HG03575 (cell line): ENCODE measurements around the gene SEC14L5.
"Not testable (repeated sequence)": the region's sequence is repeated elsewhere in the genome, so short reads cannot be mapped to it uniquely, and the experiment has no call there.

Experiments
- ATAC-seq: cut with Tn5 transposase; IDR thresholded peaks from one replicate; pipeline ENCODE4 v1.9.1; 2021; ENCODE audit not compliant: unreplicated experiment, insufficient number of reproducible peaks, low FRiP score; ENCODE audit errors: extremely low read depth

The SEC14L5 gene

GRCh38 chr16:4927661-4928060, 30.5 kb upstream of the SEC14L5 start:
- ATAC-seq: no peak

GRCh38 chr16:4928227-4928626, 29.9 kb upstream of the SEC14L5 start:
- no peak for ATAC-seq

GRCh38 chr16:4929619-4930018, 28.5 kb upstream of the SEC14L5 start:
- not testable (repeated sequence) for ATAC-seq

GRCh38 chr16:4931381-4931780, 26.7 kb upstream of the SEC14L5 start:
- no peak for ATAC-seq

GRCh38 chr16:4933433-4933832, 24.7 kb upstream of the SEC14L5 start:
- ATAC-seq: no peak

GRCh38 chr16:4933871-4934395, 24.2 kb upstream of the SEC14L5 start:
- no peak for ATAC-seq

- no peak for ATAC-seq
Observed at GRCh38 chr16:4934591-4934990, 23.5 kb upstream of the SEC14L5 start.

- no peak for ATAC-seq
Observed at GRCh38 chr16:4935241-4935855, 22.8 kb upstream of the SEC14L5 start.

- ATAC-seq: no peak
Observed at GRCh38 chr16:4936181-4936990, 21.7 kb upstream of the SEC14L5 start.

- ATAC-seq: no peak
Observed at GRCh38 chr16:4936991-4937781, 20.9 kb upstream of the SEC14L5 start, which contains the start of gene PPL. Gene PPL, minus strand, starts transcription at chr16:4937148. Its CDS starts 103 bp downstream, at chr16:4937045.

- ATAC-seq: no peak
Observed at GRCh38 chr16:4937782-4938682, 20.1 kb upstream of the SEC14L5 start.

GRCh38 chr16:4938683-4939030, 19.5 kb upstream of the SEC14L5 start:
- ATAC-seq: no peak

GRCh38 chr16:4940719-4941118, 17.4 kb upstream of the SEC14L5 start:
- ATAC-seq: no peak

- ATAC-seq: no peak
Observed at GRCh38 chr16:4942481-4942880, 15.6 kb upstream of the SEC14L5 start.

- ATAC-seq: no peak
Observed at GRCh38 chr16:4944333-4945281, 13.5 kb upstream of the SEC14L5 start.

GRCh38 chr16:4945560-4946502, 12.3 kb upstream of the SEC14L5 start:
- no peak for ATAC-seq

- ATAC-seq: no peak
Observed at GRCh38 chr16:4946917-4947316, 11.2 kb upstream of the SEC14L5 start.
